Stimulated activated CD4-positive, alpha-beta T cell treated with anti-CD3 and anti-CD28 coated beads, Interleukin-4, amount 100 ng/mL, for 4 hours (primary cell): ENCODE data around the gene VAT1L.

Source experiments
- DNase-seq, 2 experiments: peaks; one replicate each; pipeline ENCODE4 v3.0.0-alpha.2; 2020

The VAT1L gene

GRCh38 chr16:77788181-77789084 is at the start of gene VAT1L:
Gene VAT1L (plus strand): TSS chr16:77788564. CDS start chr16:77788683, 119 bp downstream.
- no peak for DNase-seq

- DNase-seq = no peak
These were observed 49.4 kb upstream of the VAT1L start for GRCh38 chr16:77738706-77739558.

GRCh38 chr16:77739559-77739892 is 48.8 kb upstream of the VAT1L start:
- DNase-seq = no peak

GRCh38 chr16:77744141-77744540 is 44.2 kb upstream of the VAT1L start:
- no peak for DNase-seq

GRCh38 chr16:77745972-77746371 is 42.4 kb upstream of the VAT1L start:
- no peak for DNase-seq

GRCh38 chr16:77748421-77749005 is 39.9 kb upstream of the VAT1L start:
- no peak for DNase-seq

GRCh38 chr16:77749415-77749814 is 38.9 kb upstream of the VAT1L start:
- no peak for DNase-seq

- DNase-seq = no peak
These were observed 30.3 kb upstream of the VAT1L start for GRCh38 chr16:77758046-77758445.

GRCh38 chr16:77758508-77758907 is 29.9 kb upstream of the VAT1L start:
- no peak for DNase-seq

- no peak for DNase-seq
These were observed 29.2 kb upstream of the VAT1L start for GRCh38 chr16:77759201-77759600.

- DNase-seq = no peak
These were observed 28.5 kb upstream of the VAT1L start for GRCh38 chr16:77759821-77760220.

- no peak for DNase-seq
These were observed 27.6 kb upstream of the VAT1L start for GRCh38 chr16:77760800-77761199.

- DNase-seq = no peak
These were observed 27.2 kb upstream of the VAT1L start for GRCh38 chr16:77761204-77761603.

- no peak for DNase-seq
These were observed 26.1 kb upstream of the VAT1L start for GRCh38 chr16:77762262-77762661.

GRCh38 chr16:77763994-77764393 is 24.4 kb upstream of the VAT1L start:
- DNase-seq = no peak

- DNase-seq = no peak
These were observed 21.2 kb upstream of the VAT1L start for GRCh38 chr16:77767211-77767610.

- no peak for DNase-seq
These were observed 20.5 kb upstream of the VAT1L start for GRCh38 chr16:77767826-77768225.

GRCh38 chr16:77775911-77776909 is 12.2 kb upstream of the VAT1L start:
- DNase-seq = no peak

GRCh38 chr16:77777745-77778144 is 10.6 kb upstream of the VAT1L start:
- no peak for DNase-seq

GRCh38 chr16:77780378-77780837 is 8.0 kb upstream of the VAT1L start:
- no peak for DNase-seq

GRCh38 chr16:77781091-77781490 is 7.3 kb upstream of the VAT1L start:
- no peak for DNase-seq

- DNase-seq = no peak
These were observed 5.7 kb upstream of the VAT1L start for GRCh38 chr16:77782694-77783093.
